HL-60/S4 treated with retinoic acid at 250 ng/mL for 4 days and 3 days (cell line): ENCODE data around the gene SYTL1.

Source experiments
- in situ Hi-C: fragments of 300-500 bp; cut with MboI; formaldehyde crosslinking; loops from 2 replicates; pipeline ENCODE4 v1.7.0; 2022; ENCODE audit warnings: low sequenced_read_pairs

SYTL1 gene

DNA sequence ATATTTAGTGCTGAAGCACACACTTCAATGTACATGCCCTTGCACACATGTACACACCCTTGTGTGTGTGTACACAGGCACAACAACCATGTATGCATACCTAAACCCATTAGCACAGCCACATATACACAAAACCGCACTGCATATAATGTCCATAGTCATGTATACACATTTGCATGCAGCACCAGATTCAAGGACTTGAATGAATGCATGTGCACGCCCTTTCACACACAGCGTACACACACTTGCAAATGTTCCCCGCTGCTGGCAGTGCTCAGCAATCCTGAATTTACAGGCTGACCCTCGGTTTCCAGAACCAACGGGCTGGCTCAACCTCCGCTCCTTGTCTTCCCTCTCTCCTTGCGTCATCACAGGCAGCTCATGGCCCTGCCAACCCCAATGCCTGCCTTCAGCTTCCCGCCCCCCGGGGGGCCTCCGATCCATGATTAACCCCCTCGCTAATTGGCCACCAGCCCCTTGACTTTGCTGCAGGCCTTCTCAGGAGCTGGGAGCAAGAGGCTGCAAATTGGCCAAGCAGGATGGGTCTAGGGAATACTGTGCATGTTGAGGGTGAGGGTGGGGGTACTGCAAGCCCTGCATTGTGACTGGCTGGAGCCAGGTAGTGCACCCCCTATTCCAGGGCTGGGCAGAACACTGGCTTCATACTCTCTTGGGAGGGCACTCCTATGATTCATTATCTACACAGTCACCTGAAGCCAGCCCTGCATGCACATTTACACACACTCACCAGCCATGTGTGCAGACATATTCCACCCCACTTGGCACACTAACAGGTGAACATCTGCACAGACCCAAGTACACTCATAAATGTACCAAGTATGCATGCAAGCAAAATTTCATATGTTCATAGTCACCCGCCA is 58.5 kb downstream of the SYTL1 start:
- in situ Hi-C loops = no loop called here

- in situ Hi-C loops = no loop called here
Observed at GRCh38 chr1:27400963-27401341, 59.1 kb downstream of the SYTL1 start.

DNA sequence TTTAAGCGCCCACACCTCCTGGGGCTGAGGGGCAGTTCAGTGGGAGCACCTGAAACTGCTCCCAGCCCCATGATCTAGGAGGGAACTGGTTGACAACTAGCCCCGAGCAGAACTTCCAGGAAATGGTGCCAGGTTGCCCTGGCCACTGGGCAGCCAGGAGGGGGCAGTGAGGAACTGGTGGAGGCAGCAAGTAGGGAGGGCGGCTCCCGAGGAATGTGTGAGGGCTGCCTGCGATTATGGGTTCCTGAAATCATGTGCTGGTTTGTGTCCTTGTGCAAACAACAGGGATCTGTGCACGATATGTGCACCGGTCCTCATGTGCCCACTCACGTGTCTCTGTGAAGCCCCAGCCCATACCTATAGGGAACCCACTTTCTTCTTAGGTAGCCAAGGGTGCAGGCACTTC is 60.5 kb downstream of the SYTL1 start:
- in situ Hi-C loops = no loop called here

DNA sequence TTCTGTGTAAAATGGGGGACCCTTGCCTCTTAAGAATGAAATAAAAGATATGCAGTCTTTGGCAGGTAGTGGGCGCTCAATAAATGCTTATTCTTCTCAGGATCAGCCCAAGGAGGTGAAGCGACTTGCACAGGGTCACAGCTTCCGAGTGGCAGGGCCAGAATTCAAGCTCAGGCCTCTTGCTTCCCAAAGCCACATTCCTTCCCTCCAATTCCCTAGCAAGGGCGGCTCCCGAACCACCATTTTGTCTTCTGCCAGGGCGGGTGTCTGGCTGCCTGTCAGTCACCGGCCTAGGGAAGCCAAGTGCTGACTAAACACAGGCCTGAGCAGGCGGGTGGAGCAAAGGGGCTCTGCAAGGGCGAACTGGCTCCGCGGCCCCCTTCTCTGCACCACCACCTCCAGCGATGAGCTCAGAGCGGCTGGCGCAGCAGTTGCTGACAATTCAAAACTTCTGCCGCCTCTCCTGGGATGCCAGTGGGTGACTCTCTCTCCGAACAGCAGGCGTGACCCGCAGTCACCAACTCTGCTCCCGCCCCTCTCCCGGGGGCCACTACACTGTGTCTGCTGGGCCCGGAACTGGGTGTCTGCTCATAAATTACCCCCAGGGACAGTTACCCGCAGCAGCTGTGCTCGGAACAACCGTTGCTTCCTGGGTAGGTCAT is 61.4 kb downstream of the SYTL1 start:
- in situ Hi-C loops = no loop called here
